ENCODE measurements around the gene SLCO3A1. TPM values are rescaled to one million over a fixed set of nuclear protein-coding genes. Genes with fewer than 3 reads are reported as not detected.
A peak's percentile ranks its signal among the peaks of the same experiment; 100 is the strongest.

The SLCO3A1 gene
- total RNA-seq, 2 donors from 2014 or later, result 8.2 to 13.6 TPM

- Mint-ChIP-seq H3K4me1 (ENCODE audit: low read depth) (peaks cover 6% of the 10 kb centered on the region), H3K36me3 (ENCODE audit: insufficient read depth in 2 of 2) (no peaks in the 10 kb centered on the region), H3K27me3 (ENCODE audit: low read depth) (no peaks in the 10 kb centered on the region), H3K4me3 (no peak overlapping the region), H3K9me3 (no peaks in the 10 kb centered on the region), H3K27ac (no peak overlapping the region)
- no peak for ATAC-seq (replicated peaks in 1 of 2)
- DNase-seq, result no peak
Observed at GRCh38 chr15:91912336-91912735, 58.8 kb downstream of the SLCO3A1 start.

- Mint-ChIP-seq H3K27ac (no peak overlapping the region), H3K9me3 (no peaks in the 10 kb centered on the region), H3K36me3 (ENCODE audit: insufficient read depth in 2 of 2) (no peaks in the 10 kb centered on the region), H3K4me1 (ENCODE audit: low read depth) (peaks cover under 1% of the 10 kb centered on the region), H3K4me3 (no peak overlapping the region), H3K27me3 (ENCODE audit: low read depth) (no peaks in the 10 kb centered on the region)
- DNase-seq (no peak), ATAC-seq (replicated peaks in 1 of 2) (no peak)
Observed at GRCh38 chr15:91913560-91913959, 60.1 kb downstream of the SLCO3A1 start.

GRCh38 chr15:91915576-91915975, 62.1 kb downstream of the SLCO3A1 start:
- H3K4me1 Mint-ChIP-seq (ENCODE audit: low read depth), result no peaks in the 10 kb centered on the region
- ATAC-seq (replicated peaks in 1 of 2) (no peak), DNase-seq (no peak)
- H3K27ac Mint-ChIP-seq, result no peak overlapping the region
- no peak overlapping the region for H3K4me3 Mint-ChIP-seq
- H3K36me3 Mint-ChIP-seq (ENCODE audit: insufficient read depth in 2 of 2), result no peaks in the 10 kb centered on the region
- no peaks in the 10 kb centered on the region for H3K27me3 Mint-ChIP-seq (ENCODE audit: low read depth)
- H3K9me3 Mint-ChIP-seq, result no peaks in the 10 kb centered on the region

GRCh38 chr15:91916051-91916450, 62.5 kb downstream of the SLCO3A1 start:
- Mint-ChIP-seq H3K27me3 (ENCODE audit: low read depth) (no peaks in the 10 kb centered on the region), H3K9me3 (no peaks in the 10 kb centered on the region), H3K27ac (no peak overlapping the region), H3K4me1 (ENCODE audit: low read depth) (peaks cover 5% of the 10 kb centered on the region), H3K36me3 (ENCODE audit: insufficient read depth in 2 of 2) (no peaks in the 10 kb centered on the region), H3K4me3 (no peak overlapping the region)
- no peak for ATAC-seq (replicated peaks in 1 of 2)
- no peak for DNase-seq

- no peaks in the 10 kb centered on the region for H3K9me3 Mint-ChIP-seq
- no peaks in the 10 kb centered on the region for H3K27me3 Mint-ChIP-seq (ENCODE audit: low read depth)
- H3K4me3 Mint-ChIP-seq, result no peak overlapping the region
- H3K36me3 Mint-ChIP-seq (ENCODE audit: insufficient read depth in 2 of 2), result no peaks in the 10 kb centered on the region
- DNase-seq, result no peak
- H3K4me1 Mint-ChIP-seq (ENCODE audit: low read depth), result peaks cover 15% of the 10 kb centered on the region
- no peak overlapping the region for H3K27ac Mint-ChIP-seq
- no peak for ATAC-seq (replicated peaks in 1 of 2)
Observed at GRCh38 chr15:91917686-91918360, 64.3 kb downstream of the SLCO3A1 start.

- no peak for DNase-seq
- Mint-ChIP-seq H3K9me3 (no peaks in the 10 kb centered on the region), H3K36me3 (ENCODE audit: insufficient read depth in 2 of 2) (no peaks in the 10 kb centered on the region), H3K4me1 (ENCODE audit: low read depth) (peaks cover 18% of the 10 kb centered on the region), H3K27ac (no peak overlapping the region), H3K27me3 (ENCODE audit: low read depth) (no peaks in the 10 kb centered on the region), H3K4me3 (no peak overlapping the region)
- no peak for ATAC-seq (replicated peaks in 1 of 2)
Observed at GRCh38 chr15:91919014-91919534, 65.6 kb downstream of the SLCO3A1 start.

- ATAC-seq (replicated peaks in 1 of 2) (peak in 1 of 2 donors; percentile 33), DNase-seq (no peak)
- H3K36me3 Mint-ChIP-seq (ENCODE audit: insufficient read depth in 2 of 2), result no peaks in the 10 kb centered on the region
- H3K4me3 Mint-ChIP-seq, result no peak overlapping the region
- no peaks in the 10 kb centered on the region for H3K9me3 Mint-ChIP-seq
- H3K4me1 Mint-ChIP-seq (ENCODE audit: low read depth), result peaks cover 18% of the 10 kb centered on the region
- peak overlapping the region; percentile 58 for H3K27ac Mint-ChIP-seq
- no peaks in the 10 kb centered on the region for H3K27me3 Mint-ChIP-seq (ENCODE audit: low read depth)
Observed at GRCh38 chr15:91921188-91921842, 67.8 kb downstream of the SLCO3A1 start.

- H3K27ac Mint-ChIP-seq, result peak overlapping the region; percentile 41
- DNase-seq (no peak), ATAC-seq (replicated peaks in 1 of 2) (no peak)
- no peaks in the 10 kb centered on the region for H3K27me3 Mint-ChIP-seq (ENCODE audit: low read depth)
- H3K4me3 Mint-ChIP-seq, result no peak overlapping the region
- H3K36me3 Mint-ChIP-seq (ENCODE audit: insufficient read depth in 2 of 2), result no peaks in the 10 kb centered on the region
- peaks cover 24% of the 10 kb centered on the region for H3K4me1 Mint-ChIP-seq (ENCODE audit: low read depth)
- no peaks in the 10 kb centered on the region for H3K9me3 Mint-ChIP-seq
Observed at GRCh38 chr15:91921843-91922198, 68.3 kb downstream of the SLCO3A1 start.

- peaks cover 24% of the 10 kb centered on the region for H3K4me1 Mint-ChIP-seq (ENCODE audit: low read depth)
Observed at GRCh38 chr15:91922646-91923547, 69.4 kb downstream of the SLCO3A1 start.

GRCh38 chr15:91924183-91924582, 70.7 kb downstream of the SLCO3A1 start:
- H3K4me1 Mint-ChIP-seq (ENCODE audit: low read depth), result peaks cover 24% of the 10 kb centered on the region
- ATAC-seq (replicated peaks in 1 of 2) (no peak), DNase-seq (no peak)
- no peaks in the 10 kb centered on the region for H3K9me3 Mint-ChIP-seq
- H3K36me3 Mint-ChIP-seq (ENCODE audit: insufficient read depth in 2 of 2), result no peaks in the 10 kb centered on the region
- H3K4me3 Mint-ChIP-seq, result no peak overlapping the region
- H3K27me3 Mint-ChIP-seq (ENCODE audit: low read depth), result no peaks in the 10 kb centered on the region
- no peak overlapping the region for H3K27ac Mint-ChIP-seq

More at GRCh38 chr15:91922646-91923547, 69.4 kb downstream of the SLCO3A1 start:
- no peaks in the 10 kb centered on the region for H3K27me3 Mint-ChIP-seq (ENCODE audit: low read depth)
- H3K36me3 Mint-ChIP-seq (ENCODE audit: insufficient read depth in 2 of 2), result no peaks in the 10 kb centered on the region
- H3K27ac Mint-ChIP-seq, result peak overlapping the region; percentile 29
- no peaks in the 10 kb centered on the region for H3K9me3 Mint-ChIP-seq
- H3K4me3 Mint-ChIP-seq, result no peak overlapping the region
- ATAC-seq (replicated peaks in 1 of 2), result no peak
- no peak for DNase-seq

- Mint-ChIP-seq H3K27me3 (ENCODE audit: low read depth) (no peaks in the 10 kb centered on the region), H3K9me3 (no peaks in the 10 kb centered on the region), H3K4me3 (no peak overlapping the region), H3K4me1 (ENCODE audit: low read depth) (peaks cover 24% of the 10 kb centered on the region), H3K36me3 (ENCODE audit: insufficient read depth in 2 of 2) (no peaks in the 10 kb centered on the region), H3K27ac (no peak overlapping the region)
- no peak for DNase-seq
- no peak for ATAC-seq (replicated peaks in 1 of 2)
Observed at GRCh38 chr15:91924837-91925495, 71.5 kb downstream of the SLCO3A1 start.

GRCh38 chr15:91925794-91926193, 72.3 kb downstream of the SLCO3A1 start:
- DNase-seq (no peak), ATAC-seq (replicated peaks in 1 of 2) (no peak)
- Mint-ChIP-seq H3K4me3 (no peak overlapping the region), H3K27me3 (ENCODE audit: low read depth) (no peaks in the 10 kb centered on the region), H3K27ac (no peak overlapping the region), H3K36me3 (ENCODE audit: insufficient read depth in 2 of 2) (no peaks in the 10 kb centered on the region), H3K9me3 (no peaks in the 10 kb centered on the region), H3K4me1 (ENCODE audit: low read depth) (peaks cover 22% of the 10 kb centered on the region)

GRCh38 chr15:91926908-91927270, 73.4 kb downstream of the SLCO3A1 start:
- H3K27me3 Mint-ChIP-seq (ENCODE audit: low read depth), result no peaks in the 10 kb centered on the region
- no peak overlapping the region for H3K27ac Mint-ChIP-seq

More at GRCh38 chr15:91926908-91927270, 73.4 kb downstream of the SLCO3A1 start:
- ATAC-seq (replicated peaks in 1 of 2) (no peak), DNase-seq (no peak)
- H3K9me3 Mint-ChIP-seq, result no peaks in the 10 kb centered on the region
- peaks cover 11% of the 10 kb centered on the region for H3K4me1 Mint-ChIP-seq (ENCODE audit: low read depth)
- H3K4me3 Mint-ChIP-seq, result no peak overlapping the region
- H3K36me3 Mint-ChIP-seq (ENCODE audit: insufficient read depth in 2 of 2), result no peaks in the 10 kb centered on the region
